ENCODE results near the gene DDX24.

- TF ChIP-seq CTCF (IDR thresholded peaks at IDR 0.05; ENCODE audit: low read depth, low read length, poor library complexity, severe bottlenecking), result no peak
- no peak for TF ChIP-seq EZH2phosphoT487 (IDR thresholded peaks at IDR 0.05; ENCODE audit: borderline replicate concordance, low read length)
These were observed 64.5 kb downstream of the DDX24 start for GRCh38 chr14:94016446-94016976.

All from DOHH2 (cell line).